PC-3 (cell line): ENCODE results near the gene C17orf100. TPM values are rescaled to one million over a fixed set of nuclear protein-coding genes. Genes with fewer than 3 reads are reported as not detected.
A peak's percentile ranks its signal among the peaks of the same experiment; 100 is the strongest.

ENCODE experiments used
- ATAC-seq: fragments of 200-7000 bp; cut with Tn5 transposase; 2 replicates; pipeline ENCODE4 v1.9.1; 2020; ENCODE audit warnings: mild to moderate bottlenecking, moderate library complexity
- BruUV-seq: library from RNA; stranded (reverse); fragments of 400-500 nt; replicated peaks from 2 replicates; lab custom pipeline; 2021; lab: Mats Ljungman, UMichigan
- CTCF ChIA-PET: fragments of 300-600 bp; sonication (Branson Sonifier 250); formaldehyde crosslinking; loops from one replicate; lab custom pipeline; 2022; ENCODE audit warnings: antibody characterized with exemption; lab: Charles Lee
- POLR2A ChIA-PET: fragments of 300-600 bp; sonication (Branson Sonifier 250); formaldehyde crosslinking; loops from one replicate; lab custom pipeline; 2022; ENCODE audit warnings: antibody characterized with exemption; ENCODE audit not compliant: unreplicated experiment; lab: Charles Lee
- DNase-seq: peaks from one replicate; pipeline ENCODE4 v3.0.0-alpha.2; 2015
- H2AFZ ChIP-seq: fragments of 300-600 bp; sonication (generic); 2 replicates; pipeline ENCODE4 v1.6.0; 2016; ENCODE audit warnings: antibody characterized with exemption, low read length
- H3F3A ChIP-seq: fragments of 300-600 bp; sonication (generic); one replicate; pipeline ENCODE4 v1.6.0; 2017; ENCODE audit warnings: antibody characterized with exemption, low read length, control low read depth, mild to moderate bottlenecking; ENCODE audit not compliant: unreplicated experiment
- H3K27ac ChIP-seq: fragments of 300-600 bp; sonication (generic); 2 replicates; pipeline ENCODE4 v1.5.1; 2016; ENCODE audit warnings: mild to moderate bottlenecking, low read length
- H3K27me3 ChIP-seq: fragments of 300-600 bp; sonication (generic); 2 replicates; pipeline ENCODE4 v1.6.1; 2016; ENCODE audit warnings: low read length, mixed read lengths
- H3K36me3 ChIP-seq: fragments of 300-600 bp; sonication (generic); 2 replicates; pipeline ENCODE4 v1.6.1; 2016; ENCODE audit warnings: low read depth, mixed run types, low read length, mixed read lengths
- H3K4me1 ChIP-seq: fragments of 300-600 bp; sonication (generic); 2 replicates; pipeline ENCODE4 v1.5.1; 2016; ENCODE audit warnings: low read length; ENCODE audit not compliant: insufficient read depth
- H3K4me2 ChIP-seq: fragments of 300-600 bp; sonication (generic); 2 replicates; pipeline ENCODE4 v1.6.0; 2016; ENCODE audit warnings: low read length
- H3K4me3 ChIP-seq: fragments of 300-600 bp; sonication (generic); 2 replicates; pipeline ENCODE4 v1.5.1; 2016; ENCODE audit warnings: mild to moderate bottlenecking, low read length, mixed read lengths
- H3K79me2 ChIP-seq: fragments of 300-600 bp; sonication (generic); 2 replicates; pipeline ENCODE4 v1.6.1; 2017; ENCODE audit warnings: low read length, mixed read lengths
- H3K9ac ChIP-seq: fragments of 300-600 bp; sonication (generic); 2 replicates; pipeline ENCODE4 v1.6.0; 2016; ENCODE audit warnings: mild to moderate bottlenecking, low read length
- H3K9me2 ChIP-seq: fragments of 300-600 bp; sonication (generic); replicated peaks from 2 replicates; pipeline ENCODE4 v1.6.1; 2016; ENCODE audit warnings: mixed run types, low read length, mixed read lengths
- H3K9me3 ChIP-seq: fragments of 300-600 bp; sonication (generic); 2 replicates; pipeline ENCODE4 v1.6.1; 2016; ENCODE audit warnings: low read length, mixed read lengths
- H4K20me1 ChIP-seq: fragments of 300-600 bp; sonication (generic); 2 replicates; pipeline ENCODE4 v1.6.1; 2016; ENCODE audit warnings: low read length, mixed read lengths
- EZH2 ChIP-seq: fragments of 300-600 bp; sonication (generic); IDR thresholded peaks from one replicate; pipeline ENCODE4 v1.6.1; 2017; ENCODE audit warnings: antibody characterized with exemption, mild to moderate bottlenecking, low read length; ENCODE audit not compliant: unreplicated experiment
- EZH2phosphoT487 ChIP-seq: fragments of 300-600 bp; sonication (generic); IDR thresholded peaks from 2 replicates; pipeline ENCODE4 v1.6.1; 2018; ENCODE audit warnings: mild to moderate bottlenecking, antibody characterized with exemption, low read length, borderline replicate concordance
- intact Hi-C: fragments of 100-400 bp; cut with micrococcal nuclease; formaldehyde crosslinking; loops from 2 replicates; pipeline ENCODE4 v1.9.0; 2023
- total RNA-seq: library from RNA; depleted of rRNA; stranded (reverse); fragments of >200 nt; gene quantifications from 2 replicates; pipeline ENCODE4 v1.2.3, GENCODE V29; 2014
- TF ChIP-seq, protein P1 (sequence below): fragments of 300-600 bp; sonication (generic); conservative IDR thresholded peaks from 2 replicates; pipeline ENCODE4 v1.5.1; 2017; ENCODE audit warnings: antibody characterized with exemption, low read depth, mild to moderate bottlenecking, low read length

C17orf100 gene
- total RNA-seq, 1 experiment from 2014 or later: 0.15 TPM

DNA sequence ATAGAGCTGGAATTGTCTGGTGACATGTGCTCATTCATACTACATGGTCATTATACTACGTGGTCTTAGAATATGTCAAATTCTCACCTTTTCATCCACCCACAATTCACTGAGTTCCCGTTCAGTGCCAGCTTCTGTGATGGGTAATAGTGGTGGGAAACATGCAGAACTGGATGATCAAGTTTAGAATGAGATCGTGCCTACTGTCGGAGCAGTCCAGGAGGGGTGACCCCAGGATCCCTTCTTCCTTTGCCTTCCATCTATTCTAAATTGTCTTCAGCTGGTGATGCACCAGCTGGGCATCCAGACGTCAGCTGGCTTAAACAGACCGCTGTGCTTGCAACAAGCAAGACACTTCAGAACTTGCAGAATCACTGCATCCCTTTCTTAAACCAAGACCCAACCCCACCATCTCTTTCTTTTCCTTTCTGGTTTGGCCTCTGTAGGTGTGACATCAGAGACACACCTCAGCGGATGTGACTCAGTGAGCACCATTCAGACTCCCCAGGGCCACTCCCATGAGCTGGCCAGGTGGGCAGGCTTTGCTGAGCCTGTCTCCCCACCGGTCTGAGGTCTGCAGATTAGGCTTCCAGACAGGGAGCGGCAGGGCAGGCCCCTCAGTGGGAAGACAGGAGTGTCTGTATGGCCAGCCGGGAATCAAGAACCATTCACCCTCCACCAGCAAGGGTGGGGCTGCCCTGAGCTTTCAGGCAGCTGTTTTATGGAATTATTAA, 18.1 kb downstream of the C17orf100 start:
- H3K4me3 ChIP-seq: peak overlapping the region; percentile 39; the same call in 1 of the 2 replicates
- H3K9me3 ChIP-seq: no peaks in the 10 kb centered on the region
- no peak overlapping the region; the same call in 1 of the 2 replicates for H2AFZ ChIP-seq
- no TSS peak for BruUV-seq
- DNase-seq: peak; percentile 90
- no peaks in the 10 kb centered on the region for H3K27me3 ChIP-seq
- POLR2A ChIA-PET: no interaction called here
- ATAC-seq: peak; percentile 83
- H3F3A ChIP-seq: no peaks in the 10 kb centered on the region
- H3K4me1 ChIP-seq: peaks cover 31% of the 10 kb centered on the region
- H4K20me1 ChIP-seq: no peaks in the 10 kb centered on the region
- intact Hi-C loops: loop anchor here (5.0 kb wide), 1 partner anchor 353 kb away; the partner anchor contains the start of gene BCL6B
- H3K36me3 ChIP-seq: no peaks in the 10 kb centered on the region
- H3K9ac ChIP-seq: peak overlapping the region; percentile 72
- no peaks in the 10 kb centered on the region for H3K79me2 ChIP-seq
- H3K27ac ChIP-seq: peak overlapping the region; percentile 94
- CTCF ChIA-PET: interaction anchor here (0.5 kb wide), 1 partner anchor 133 kb away, joined by 3 read pairs; no protein-coding TSS in a partner anchor
- TF ChIP-seq EZH2: no peak
- TF ChIP-seq, protein P1, sequence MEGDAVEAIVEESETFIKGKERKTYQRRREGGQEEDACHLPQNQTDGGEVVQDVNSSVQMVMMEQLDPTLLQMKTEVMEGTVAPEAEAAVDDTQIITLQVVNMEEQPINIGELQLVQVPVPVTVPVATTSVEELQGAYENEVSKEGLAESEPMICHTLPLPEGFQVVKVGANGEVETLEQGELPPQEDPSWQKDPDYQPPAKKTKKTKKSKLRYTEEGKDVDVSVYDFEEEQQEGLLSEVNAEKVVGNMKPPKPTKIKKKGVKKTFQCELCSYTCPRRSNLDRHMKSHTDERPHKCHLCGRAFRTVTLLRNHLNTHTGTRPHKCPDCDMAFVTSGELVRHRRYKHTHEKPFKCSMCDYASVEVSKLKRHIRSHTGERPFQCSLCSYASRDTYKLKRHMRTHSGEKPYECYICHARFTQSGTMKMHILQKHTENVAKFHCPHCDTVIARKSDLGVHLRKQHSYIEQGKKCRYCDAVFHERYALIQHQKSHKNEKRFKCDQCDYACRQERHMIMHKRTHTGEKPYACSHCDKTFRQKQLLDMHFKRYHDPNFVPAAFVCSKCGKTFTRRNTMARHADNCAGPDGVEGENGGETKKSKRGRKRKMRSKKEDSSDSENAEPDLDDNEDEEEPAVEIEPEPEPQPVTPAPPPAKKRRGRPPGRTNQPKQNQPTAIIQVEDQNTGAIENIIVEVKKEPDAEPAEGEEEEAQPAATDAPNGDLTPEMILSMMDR: no peak
- TF ChIP-seq EZH2phosphoT487: no peak
- no peaks in the 10 kb centered on the region for H3K9me2 ChIP-seq
- H3K4me2 ChIP-seq: peak overlapping the region; percentile 78

DNA sequence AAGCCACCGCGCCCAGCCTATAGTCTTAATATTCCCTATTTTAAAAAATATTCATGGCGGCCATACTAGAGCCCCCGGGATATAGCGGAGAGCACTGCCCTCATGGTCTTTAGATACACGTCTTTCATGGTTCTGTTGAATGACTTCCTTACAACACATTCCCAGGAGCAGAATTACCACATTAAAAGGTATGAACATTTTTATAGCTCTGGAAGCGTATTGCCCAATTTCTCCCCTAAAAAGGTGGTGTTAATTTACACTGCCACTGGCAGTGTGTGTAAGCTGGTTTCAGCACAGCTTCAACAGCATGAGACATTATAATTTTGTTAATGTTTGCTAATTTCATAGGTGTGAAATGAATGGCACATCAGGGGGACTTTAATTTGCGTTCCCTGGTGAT, 19.0 kb downstream of the C17orf100 start:
- Histone ChIP-seq H3K9ac (peak overlapping the region; percentile 72), H3K9me2 (no peaks in the 10 kb centered on the region), H3K27me3 (no peaks in the 10 kb centered on the region), H3K27ac (peak overlapping the region; percentile 94), H3K9me3 (no peaks in the 10 kb centered on the region), H3K4me1 (peaks cover 31% of the 10 kb centered on the region), H3K36me3 (no peaks in the 10 kb centered on the region), H4K20me1 (no peaks in the 10 kb centered on the region), H3K4me3 (no peak overlapping the region), H3K79me2 (no peaks in the 10 kb centered on the region), H3K4me2 (peak overlapping the region; percentile 78), H2AFZ (no peak overlapping the region), H3F3A (no peaks in the 10 kb centered on the region)
- TF ChIP-seq EZH2phosphoT487: no peak
- DNase-seq (no peak), ATAC-seq (no peak)
- intact Hi-C loops: no loop called here
- ChIA-PET POLR2A (no interaction called here), CTCF (interaction anchor here (0.5 kb wide), 1 partner anchor 132 kb away, joined by 3 read pairs; no protein-coding TSS in a partner anchor)
- BruUV-seq: no TSS peak

DNA sequence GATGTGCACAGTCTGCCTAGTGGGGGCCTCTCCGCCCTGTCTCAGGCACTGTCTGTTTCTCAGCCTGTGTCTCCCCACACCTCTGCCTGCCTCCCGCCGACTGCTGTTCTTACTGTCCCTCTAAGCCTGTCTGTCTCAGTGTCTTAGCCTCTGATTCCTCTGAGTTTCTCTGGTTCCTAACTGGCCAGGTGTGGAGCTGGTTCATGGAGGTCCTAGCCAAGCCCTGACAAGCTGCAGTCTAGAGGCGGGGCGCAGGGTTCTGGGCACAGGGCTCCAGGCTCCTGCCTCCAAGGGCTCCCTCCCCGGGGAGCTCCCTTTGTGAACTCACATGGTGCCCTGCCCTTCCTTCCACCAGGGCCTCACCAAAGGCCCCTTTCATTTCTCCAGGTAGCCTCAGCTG, 19.4 kb downstream of the C17orf100 start:
- Histone ChIP-seq H3K9ac (peak overlapping the region; percentile 72), H3K4me3 (no peak overlapping the region), H2AFZ (no peak overlapping the region; the same call in 1 of the 2 replicates), H3F3A (no peaks in the 10 kb centered on the region), H3K27ac (peak overlapping the region; percentile 94), H3K36me3 (no peaks in the 10 kb centered on the region), H3K27me3 (no peaks in the 10 kb centered on the region), H4K20me1 (no peaks in the 10 kb centered on the region), H3K79me2 (no peaks in the 10 kb centered on the region), H3K4me1 (peaks cover 31% of the 10 kb centered on the region), H3K9me2 (no peaks in the 10 kb centered on the region), H3K4me2 (peak overlapping the region; percentile 78), H3K9me3 (no peaks in the 10 kb centered on the region)
- no peak for TF ChIP-seq EZH2phosphoT487
- POLR2A ChIA-PET: no interaction called here
- ATAC-seq (no peak), DNase-seq (no peak)
- no TSS peak for BruUV-seq
- intact Hi-C loops: no loop called here
- CTCF ChIA-PET: no interaction called here
